ENCODE measurements around the gene SHC1. TPM values are rescaled to one million over a fixed set of nuclear protein-coding genes. Genes with fewer than 3 reads are reported as not detected.
"Not testable (repeated sequence)": the region's sequence is repeated elsewhere in the genome, so short reads cannot be mapped to it uniquely, and the experiment has no call there.

The SHC1 gene
- total RNA-seq, 1 donor from 2014 or later = 43.3 TPM

GRCh38 chr1:154995301-154995983 lies 24.9 kb upstream of the SHC1 start:
- not testable (repeated sequence) for H3K4me1 Mint-ChIP-seq (ENCODE audit: low read depth); DNase-seq (ENCODE audit: low spot score, unreplicated experiment); H3K27me3 Mint-ChIP-seq; H3K4me3 Mint-ChIP-seq (ENCODE audit: low read depth); H3K36me3 Mint-ChIP-seq (ENCODE audit: insufficient read depth); H3K9me3 Mint-ChIP-seq (ENCODE audit: low read depth)
- TF ChIP-seq, protein P1, sequence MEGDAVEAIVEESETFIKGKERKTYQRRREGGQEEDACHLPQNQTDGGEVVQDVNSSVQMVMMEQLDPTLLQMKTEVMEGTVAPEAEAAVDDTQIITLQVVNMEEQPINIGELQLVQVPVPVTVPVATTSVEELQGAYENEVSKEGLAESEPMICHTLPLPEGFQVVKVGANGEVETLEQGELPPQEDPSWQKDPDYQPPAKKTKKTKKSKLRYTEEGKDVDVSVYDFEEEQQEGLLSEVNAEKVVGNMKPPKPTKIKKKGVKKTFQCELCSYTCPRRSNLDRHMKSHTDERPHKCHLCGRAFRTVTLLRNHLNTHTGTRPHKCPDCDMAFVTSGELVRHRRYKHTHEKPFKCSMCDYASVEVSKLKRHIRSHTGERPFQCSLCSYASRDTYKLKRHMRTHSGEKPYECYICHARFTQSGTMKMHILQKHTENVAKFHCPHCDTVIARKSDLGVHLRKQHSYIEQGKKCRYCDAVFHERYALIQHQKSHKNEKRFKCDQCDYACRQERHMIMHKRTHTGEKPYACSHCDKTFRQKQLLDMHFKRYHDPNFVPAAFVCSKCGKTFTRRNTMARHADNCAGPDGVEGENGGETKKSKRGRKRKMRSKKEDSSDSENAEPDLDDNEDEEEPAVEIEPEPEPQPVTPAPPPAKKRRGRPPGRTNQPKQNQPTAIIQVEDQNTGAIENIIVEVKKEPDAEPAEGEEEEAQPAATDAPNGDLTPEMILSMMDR (IDR thresholded peaks at IDR 0.05; ENCODE audit: unreplicated experiment) = peak; percentile 44
- peak overlapping the region; percentile 33 for H3K27ac Mint-ChIP-seq

DNA sequence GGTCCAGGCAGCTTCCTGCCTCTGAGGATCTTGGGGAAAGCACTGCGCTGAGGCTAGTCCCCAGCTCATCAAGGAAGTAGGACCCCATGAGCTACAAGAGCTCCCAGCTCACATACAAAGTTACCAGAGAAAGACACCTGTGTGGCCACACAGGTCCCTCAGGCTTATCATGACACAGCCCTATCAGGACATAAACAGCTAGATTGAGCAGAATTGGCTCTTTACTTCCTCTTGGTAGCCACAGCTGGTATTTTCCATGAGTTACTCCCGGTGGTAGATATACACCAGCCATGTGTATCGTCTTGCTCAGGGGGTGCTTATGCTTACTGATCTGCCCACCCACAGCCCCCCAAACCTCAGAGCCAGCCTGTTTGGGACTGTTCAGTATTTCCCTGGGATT lies 24.0 kb upstream of the SHC1 start:
- no peaks in the 10 kb centered on the region for H3K9me3 Mint-ChIP-seq (ENCODE audit: low read depth)
- TF ChIP-seq, protein P1 (IDR thresholded peaks at IDR 0.05; ENCODE audit: unreplicated experiment) = no peak
- H3K4me3 Mint-ChIP-seq (ENCODE audit: low read depth) = no peak overlapping the region
- no peak overlapping the region for H3K27ac Mint-ChIP-seq
- DNase-seq (ENCODE audit: low spot score, unreplicated experiment) = no peak
- H3K4me1 Mint-ChIP-seq (ENCODE audit: low read depth) = peaks cover 1% of the 10 kb centered on the region
- H3K27me3 Mint-ChIP-seq = no peaks in the 10 kb centered on the region
- peaks cover 2% of the 10 kb centered on the region for H3K36me3 Mint-ChIP-seq (ENCODE audit: insufficient read depth)

GRCh38 chr1:154994269-154994587 lies 23.7 kb upstream of the SHC1 start:
- no peaks in the 10 kb centered on the region for H3K9me3 Mint-ChIP-seq (ENCODE audit: low read depth)
- no peak overlapping the region for H3K4me3 Mint-ChIP-seq (ENCODE audit: low read depth)
- H3K4me1 Mint-ChIP-seq (ENCODE audit: low read depth) = peaks cover 1% of the 10 kb centered on the region
- peaks cover 2% of the 10 kb centered on the region for H3K36me3 Mint-ChIP-seq (ENCODE audit: insufficient read depth)
- no peak overlapping the region for H3K27ac Mint-ChIP-seq
- TF ChIP-seq, protein P1 (IDR thresholded peaks at IDR 0.05; ENCODE audit: unreplicated experiment) = no peak
- no peaks in the 10 kb centered on the region for H3K27me3 Mint-ChIP-seq
- DNase-seq (ENCODE audit: low spot score, unreplicated experiment) = no peak

DNA sequence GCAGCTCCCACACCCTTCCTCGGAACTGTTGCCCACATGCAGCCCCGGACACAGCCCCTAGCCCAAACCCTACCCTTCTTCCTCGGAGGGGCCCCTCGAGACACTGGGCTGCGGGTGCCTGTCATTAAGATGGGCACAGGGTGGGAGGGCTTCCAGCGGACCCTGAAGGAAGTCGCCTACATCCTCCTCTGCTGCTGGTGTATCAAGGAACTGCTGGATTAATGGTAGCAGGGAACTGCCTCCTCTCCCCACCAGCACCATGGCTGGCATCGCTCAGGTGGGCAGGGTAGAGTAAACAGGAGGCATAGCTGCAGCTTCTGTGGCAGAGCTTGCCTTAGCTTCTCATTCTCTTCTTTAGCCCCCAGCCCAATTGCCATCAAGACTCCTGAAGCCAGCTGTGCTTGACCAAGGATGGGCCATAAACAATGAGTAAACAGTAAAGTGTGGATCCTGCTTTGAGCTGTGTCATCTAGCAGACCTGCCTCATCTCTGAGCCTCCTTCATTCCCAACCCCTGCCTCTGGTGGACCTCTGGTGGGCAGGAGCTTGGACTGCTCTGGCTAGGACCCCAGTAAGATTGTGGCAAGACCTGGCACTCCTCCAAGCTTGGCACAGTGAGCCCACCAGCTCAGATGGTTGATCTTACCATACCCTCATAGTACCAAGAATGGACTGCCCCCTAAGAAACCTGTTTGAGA lies 23.2 kb upstream of the SHC1 start, which contains the start of gene LENEP:
LENEP (plus strand) TSS at position 15 of the 697 bp plus-strand sequence; CDS start at position 37, 22 bp downstream.
- no peak within 1 kb of the TSS for H3K4me3 Mint-ChIP-seq (ENCODE audit: low read depth)
- no peaks in the 10 kb centered on the region for H3K9me3 Mint-ChIP-seq (ENCODE audit: low read depth)
- DNase-seq (ENCODE audit: low spot score, unreplicated experiment) = no peak
- no peaks in the 10 kb centered on the region for H3K4me1 Mint-ChIP-seq (ENCODE audit: low read depth)
- TF ChIP-seq, protein P1 (IDR thresholded peaks at IDR 0.05; ENCODE audit: unreplicated experiment) = no peak
- peak within 1 kb of the TSS; percentile 29 for H3K27ac Mint-ChIP-seq
- no peaks in the 10 kb centered on the region for H3K27me3 Mint-ChIP-seq
- peaks cover 6% of the 10 kb centered on the region for H3K36me3 Mint-ChIP-seq (ENCODE audit: insufficient read depth)

GRCh38 chr1:154992721-154993571 lies 22.4 kb upstream of the SHC1 start:
- H3K27me3 Mint-ChIP-seq = no peaks in the 10 kb centered on the region
- no peak overlapping the region for H3K27ac Mint-ChIP-seq
- DNase-seq (ENCODE audit: low spot score, unreplicated experiment) = no peak
- H3K9me3 Mint-ChIP-seq (ENCODE audit: low read depth) = no peaks in the 10 kb centered on the region
- peaks cover 8% of the 10 kb centered on the region for H3K36me3 Mint-ChIP-seq (ENCODE audit: insufficient read depth)
- no peak overlapping the region for H3K4me3 Mint-ChIP-seq (ENCODE audit: low read depth)
- no peaks in the 10 kb centered on the region for H3K4me1 Mint-ChIP-seq (ENCODE audit: low read depth)
- TF ChIP-seq, protein P1 (IDR thresholded peaks at IDR 0.05; ENCODE audit: unreplicated experiment) = peak; percentile 18
